Measurements from ENCODE around the gene SLC25A19. TPM values are rescaled to one million over a fixed set of nuclear protein-coding genes. Genes with fewer than 3 reads are reported as not detected.

Gene SLC25A19
- total RNA-seq, 3 donors from 2014 or later (not counting 1 experiment from before 2014, with no cell fraction given), result 12.1 to 17.7 (median 14.8) TPM

GRCh38 chr17:75244133-75244866 lies 44.9 kb downstream of the SLC25A19 start:
- 69% methylated on average over 22 of the region's 22 CpGs for WGBS (ENCODE audit: insufficient coverage)
- no peaks in the 10 kb centered on the region for H3K27me3 ChIP-seq (ENCODE audit: control insufficient read depth, insufficient read depth, low read length)
- DNase-seq (peak in 1 of 2 donors; percentile 37), ATAC-seq (no peak)
- no peak for TF ChIP-seq CTCF (IDR thresholded peaks at IDR 0.05)
- H3K9me3 ChIP-seq (ENCODE audit: control insufficient read depth, insufficient read depth, low read length), result no peaks in the 10 kb centered on the region
- H3K36me3 ChIP-seq (ENCODE audit: control insufficient read depth, insufficient read depth, low read length), result peaks cover 71% of the 10 kb centered on the region
- Mint-ChIP-seq H3K27me3 (ENCODE audit: low read depth in 2 of 2) (no peaks in the 10 kb centered on the region), H3K27ac (peak overlapping the region in 1 of 2 donors; percentile 45), H3K4me1 (peaks cover 5% of the 10 kb centered on the region in 2 donors), H3K9me3 (no peaks in the 10 kb centered on the region), H3K36me3 (no peaks in the 10 kb centered on the region), H3K4me3 (no peak overlapping the region)
- intact Hi-C loops (cut with micrococcal nuclease), result no loop called here
- peak overlapping the region; percentile 37 for H3K27ac ChIP-seq (ENCODE audit: low read length)
- H3K4me1 ChIP-seq (ENCODE audit: control insufficient read depth, insufficient read depth, low read length), result peaks cover 47% of the 10 kb centered on the region
- H3K4me3 ChIP-seq (ENCODE audit: low read length), result no peak overlapping the region

- WGBS (ENCODE audit: insufficient coverage), result 70% methylated on average over 17 of the region's 17 CpGs
- H3K36me3 Mint-ChIP-seq, result no peaks in the 10 kb centered on the region
- no peak for TF ChIP-seq CTCF (IDR thresholded peaks at IDR 0.05)
- H3K27me3 ChIP-seq (ENCODE audit: control insufficient read depth, insufficient read depth, low read length), result no peaks in the 10 kb centered on the region
- H3K4me3 ChIP-seq (ENCODE audit: low read length), result no peak overlapping the region
- H3K36me3 ChIP-seq (ENCODE audit: control insufficient read depth, insufficient read depth, low read length), result peaks cover 88% of the 10 kb centered on the region
- DNase-seq (peak in 1 of 2 donors; percentile 80), ATAC-seq (peak in 2 of 3 donors; percentile 43 to 54)
- H3K4me1 ChIP-seq (ENCODE audit: control insufficient read depth, insufficient read depth, low read length), result peaks cover 47% of the 10 kb centered on the region
- no peaks in the 10 kb centered on the region for H3K9me3 ChIP-seq (ENCODE audit: control insufficient read depth, insufficient read depth, low read length)
- H3K27ac ChIP-seq (ENCODE audit: low read length), result peak overlapping the region; percentile 45
- intact Hi-C loops (cut with micrococcal nuclease), result no loop called here
- no peak overlapping the region for H3K4me3 Mint-ChIP-seq
- peaks cover 9 to 12% of the 10 kb centered on the region in 2 donors for H3K4me1 Mint-ChIP-seq
- peak overlapping the region in 1 of 2 donors; percentile 33 for H3K27ac Mint-ChIP-seq
- no peaks in the 10 kb centered on the region for H3K9me3 Mint-ChIP-seq
- no peaks in the 10 kb centered on the region for H3K27me3 Mint-ChIP-seq (ENCODE audit: low read depth in 2 of 2)
Observed at GRCh38 chr17:75242461-75243042, 46.7 kb downstream of the SLC25A19 start.

GRCh38 chr17:75241996-75242460 lies 47.2 kb downstream of the SLC25A19 start:
- no peak for DNase-seq
- H3K4me3 Mint-ChIP-seq, result no peak overlapping the region
- WGBS (ENCODE audit: insufficient coverage), result 89% methylated on average over 15 of the region's 15 CpGs
- no peak for ATAC-seq
- peaks cover 9 to 12% of the 10 kb centered on the region in 2 donors for H3K4me1 Mint-ChIP-seq
- Histone ChIP-seq H3K27ac (ENCODE audit: low read length) (peak overlapping the region; percentile 45), H3K9me3 (ENCODE audit: control insufficient read depth, insufficient read depth, low read length) (no peaks in the 10 kb centered on the region), H3K36me3 (ENCODE audit: control insufficient read depth, insufficient read depth, low read length) (peaks cover 93% of the 10 kb centered on the region), H3K4me3 (ENCODE audit: low read length) (no peak overlapping the region), H3K4me1 (ENCODE audit: control insufficient read depth, insufficient read depth, low read length) (peaks cover 47% of the 10 kb centered on the region), H3K27me3 (ENCODE audit: control insufficient read depth, insufficient read depth, low read length) (no peaks in the 10 kb centered on the region)
- no peak overlapping the region for H3K27ac Mint-ChIP-seq
- intact Hi-C loops (cut with micrococcal nuclease), result no loop called here
- no peaks in the 10 kb centered on the region for H3K27me3 Mint-ChIP-seq (ENCODE audit: low read depth in 2 of 2)
- TF ChIP-seq CTCF (IDR thresholded peaks at IDR 0.05), result no peak
- H3K36me3 Mint-ChIP-seq, result no peaks in the 10 kb centered on the region
- no peaks in the 10 kb centered on the region for H3K9me3 Mint-ChIP-seq

Measured in natural killer cell (primary cell).